ENCODE data around the gene PRAMEF11.

- TF ChIP-seq RELA (CRISPR knock-in tag; IDR thresholded peaks at IDR 0.05), result no peak
- no peak for TF ChIP-seq MYNN (CRISPR knock-in tag; IDR thresholded peaks at IDR 0.05; ENCODE audit: low read depth)
- no peak for TF ChIP-seq RARG (CRISPR knock-in tag; IDR thresholded peaks at IDR 0.05; ENCODE audit: low read depth)
- TF ChIP-seq, protein P1, sequence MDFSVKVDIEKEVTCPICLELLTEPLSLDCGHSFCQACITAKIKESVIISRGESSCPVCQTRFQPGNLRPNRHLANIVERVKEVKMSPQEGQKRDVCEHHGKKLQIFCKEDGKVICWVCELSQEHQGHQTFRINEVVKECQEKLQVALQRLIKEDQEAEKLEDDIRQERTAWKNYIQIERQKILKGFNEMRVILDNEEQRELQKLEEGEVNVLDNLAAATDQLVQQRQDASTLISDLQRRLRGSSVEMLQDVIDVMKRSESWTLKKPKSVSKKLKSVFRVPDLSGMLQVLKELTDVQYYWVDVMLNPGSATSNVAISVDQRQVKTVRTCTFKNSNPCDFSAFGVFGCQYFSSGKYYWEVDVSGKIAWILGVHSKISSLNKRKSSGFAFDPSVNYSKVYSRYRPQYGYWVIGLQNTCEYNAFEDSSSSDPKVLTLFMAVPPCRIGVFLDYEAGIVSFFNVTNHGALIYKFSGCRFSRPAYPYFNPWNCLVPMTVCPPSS (IDR thresholded peaks at IDR 0.05), result no peak
- no peak for TF ChIP-seq NCOA2 (CRISPR knock-in tag; IDR thresholded peaks at IDR 0.05)
- no peak for TF ChIP-seq KLF9 (CRISPR knock-in tag; IDR thresholded peaks at IDR 0.05; ENCODE audit: low read depth)
- no peak for TF ChIP-seq PATZ1 (CRISPR knock-in tag; IDR thresholded peaks at IDR 0.05)
- no peak for TF ChIP-seq POLR2A (IDR thresholded peaks at IDR 0.05; ENCODE audit: insufficient read depth in 1 of 2, low read depth in 2 of 2, low read length in 2 of 2)
- TF ChIP-seq ZNF646 (CRISPR knock-in tag; IDR thresholded peaks at IDR 0.05), result no peak
- no peak for TF ChIP-seq YY1 (IDR thresholded peaks at IDR 0.05; ENCODE audit: insufficient read depth, insufficient replicate concordance, low read depth, low read length)
- TF ChIP-seq TBP (CRISPR knock-in tag; IDR thresholded peaks at IDR 0.05), result no peak
- no peak for TF ChIP-seq DR1 (CRISPR knock-in tag; IDR thresholded peaks at IDR 0.05)
- TF ChIP-seq SRSF4 (IDR thresholded peaks at IDR 0.05; ENCODE audit: low read depth, low read length, poor library complexity, severe bottlenecking), result no peak
- no peak for TF ChIP-seq MEF2D (CRISPR knock-in tag; IDR thresholded peaks at IDR 0.05)
These were observed 53.1 kb downstream of the PRAMEF11 start for GRCh38 chr1:12778061-12778460.
